ENCODE measurements around the gene LTA4H.
A peak's percentile ranks its signal among the peaks of the same experiment; 100 is the strongest.

LTA4H gene

DNA sequence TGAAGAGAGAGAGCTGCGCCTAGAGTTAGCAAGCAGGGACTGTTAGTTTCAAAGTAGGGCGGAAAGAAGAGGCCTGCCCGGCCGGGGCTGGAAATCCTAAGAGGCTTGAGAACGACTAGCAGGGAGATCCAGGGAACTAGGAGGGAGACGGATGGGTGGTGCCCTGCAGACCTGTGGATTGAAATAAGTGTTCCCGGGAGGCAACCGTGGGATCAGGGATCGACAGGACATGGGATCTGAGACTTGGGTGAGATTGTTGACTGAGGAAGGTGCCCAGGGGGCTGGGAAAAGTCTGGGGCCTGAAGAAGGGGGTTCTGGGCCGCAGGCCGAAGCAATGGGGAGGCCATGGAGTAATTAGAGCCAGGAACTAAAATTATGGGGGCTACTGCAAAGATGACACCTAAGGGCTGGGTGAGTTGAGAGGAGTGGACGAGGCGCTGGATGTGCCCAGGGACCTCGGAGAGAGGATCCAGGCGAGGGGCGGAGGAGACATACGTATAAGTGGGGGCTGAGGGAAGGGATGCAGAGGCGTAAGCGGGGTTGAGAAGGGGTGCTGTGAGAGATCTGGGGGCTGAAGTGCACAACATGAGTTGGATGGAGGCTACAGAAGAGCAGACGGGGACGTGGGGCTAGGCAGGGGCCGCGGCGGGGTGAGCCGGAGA lies 635 bp downstream of the LTA4H start:
- DNase-seq (ENCODE audit: low spot score), result peak; percentile 34

DNA sequence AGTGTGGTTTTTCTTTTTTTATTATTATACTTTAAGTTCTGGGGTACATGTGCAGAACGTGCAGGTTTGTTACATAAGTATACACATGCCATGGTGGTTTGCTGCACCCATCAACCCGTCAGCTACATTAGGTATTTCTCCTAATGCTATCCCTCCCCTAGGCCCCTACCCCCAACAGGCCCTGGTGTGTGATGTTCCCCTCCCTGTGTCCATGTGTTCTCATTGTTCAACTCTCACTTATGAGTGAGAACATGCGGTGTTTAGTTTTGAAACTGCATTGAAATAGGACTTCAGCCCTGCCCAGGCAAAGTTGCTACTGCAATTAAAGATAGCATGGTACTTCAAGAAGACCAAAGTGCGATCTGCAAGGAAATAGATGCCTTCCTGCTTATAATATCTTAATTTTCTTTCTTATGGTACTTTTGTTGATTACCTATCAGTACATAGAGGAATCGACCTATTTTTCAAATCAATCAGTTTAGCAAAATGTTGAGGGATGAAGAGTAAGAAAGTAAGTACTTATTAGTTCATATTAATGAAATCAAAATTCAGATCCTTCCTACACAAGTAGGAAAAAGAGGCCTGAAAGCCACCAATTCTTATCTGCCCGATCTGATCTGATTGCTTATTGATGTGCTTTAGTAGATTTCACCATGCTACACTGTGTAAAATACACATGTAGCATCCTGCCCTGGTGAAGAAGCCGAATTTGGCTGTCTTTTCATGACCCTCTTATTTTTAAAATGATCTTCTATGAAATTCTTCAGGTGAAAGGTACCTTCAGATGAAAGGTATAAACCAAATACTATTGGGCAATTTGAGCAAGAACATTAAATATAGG lies 1.6 kb downstream of the LTA4H start:
- no peak for DNase-seq (ENCODE audit: low spot score)

DNA sequence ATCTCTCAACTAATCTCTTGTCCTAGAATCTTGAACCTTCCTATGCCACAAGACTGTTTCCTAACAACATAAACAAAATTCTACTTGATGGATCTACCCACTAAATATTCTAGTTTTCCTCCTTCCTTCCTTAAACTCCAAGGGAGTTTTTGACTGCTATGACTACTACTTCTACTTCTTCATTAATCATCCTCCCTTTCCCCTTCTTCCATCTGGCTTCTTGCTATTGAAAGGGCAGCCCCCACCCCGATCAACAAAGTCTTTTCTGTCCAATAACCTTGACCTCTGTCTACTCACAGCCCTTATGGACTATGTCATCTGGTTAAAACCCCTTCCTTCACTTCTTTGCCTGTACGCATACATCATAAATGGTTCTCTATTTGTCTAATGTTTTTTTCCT lies 5.6 kb downstream of the LTA4H start:
- DNase-seq (ENCODE audit: low spot score), result no peak

DNA sequence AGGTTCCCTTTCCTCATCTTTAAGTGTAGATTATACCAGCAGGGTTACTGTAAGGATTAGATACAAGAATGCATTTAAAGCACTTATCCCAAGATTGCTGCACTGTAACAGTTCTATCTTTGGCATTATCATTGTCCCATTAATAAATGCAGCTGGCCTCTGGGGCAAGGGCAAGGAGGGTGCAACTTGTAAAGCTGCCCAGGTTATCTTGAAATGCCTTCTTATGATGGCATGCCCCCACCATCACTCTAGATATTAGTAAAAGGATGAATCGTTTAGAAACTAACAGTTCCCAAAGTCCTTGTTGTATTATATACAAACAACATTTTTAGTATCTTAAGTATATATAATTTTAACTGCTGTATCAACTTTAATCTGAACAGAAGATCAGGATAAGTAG lies 6.8 kb downstream of the LTA4H start:
- DNase-seq (ENCODE audit: low spot score), result no peak

DNA sequence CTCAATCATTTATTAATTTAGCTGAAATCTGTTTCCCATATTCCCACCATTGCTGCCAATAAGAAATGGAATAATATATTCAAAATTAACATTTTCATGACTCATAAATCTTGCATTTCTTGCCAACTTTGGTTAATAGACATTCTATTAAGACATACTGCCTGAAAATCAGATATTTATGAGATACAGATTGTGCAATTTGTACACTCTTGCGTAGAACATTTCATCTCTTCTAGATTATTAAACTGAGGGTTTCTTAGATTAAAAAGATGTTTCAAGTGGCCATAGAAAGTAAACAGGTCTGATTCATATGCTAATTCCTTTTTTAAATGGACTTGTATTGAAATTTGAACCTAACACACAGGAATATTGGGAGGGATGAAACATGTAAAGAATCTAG lies 9.1 kb downstream of the LTA4H start:
- no peak for DNase-seq (ENCODE audit: low spot score)

DNA sequence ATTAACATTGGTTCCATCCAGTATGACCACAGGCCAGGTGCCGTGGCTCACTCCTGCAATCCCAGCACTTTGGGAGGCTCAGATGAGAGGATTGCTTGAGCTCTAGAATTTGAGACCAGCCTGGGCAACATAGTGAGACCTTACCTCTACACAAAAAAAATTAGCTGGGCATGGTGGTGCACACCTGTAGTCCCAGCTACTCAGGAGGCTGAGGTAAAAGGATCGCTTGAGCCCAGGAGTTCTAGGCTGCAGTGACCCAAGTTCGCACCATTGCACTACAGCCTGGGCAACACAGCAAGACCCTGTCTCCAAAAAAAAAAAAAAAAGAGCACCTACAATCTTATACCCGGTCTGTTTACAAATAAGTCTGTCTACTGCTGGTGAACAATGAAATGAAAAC lies 9.9 kb downstream of the LTA4H start:
- DNase-seq (ENCODE audit: low spot score), result no peak

DNA sequence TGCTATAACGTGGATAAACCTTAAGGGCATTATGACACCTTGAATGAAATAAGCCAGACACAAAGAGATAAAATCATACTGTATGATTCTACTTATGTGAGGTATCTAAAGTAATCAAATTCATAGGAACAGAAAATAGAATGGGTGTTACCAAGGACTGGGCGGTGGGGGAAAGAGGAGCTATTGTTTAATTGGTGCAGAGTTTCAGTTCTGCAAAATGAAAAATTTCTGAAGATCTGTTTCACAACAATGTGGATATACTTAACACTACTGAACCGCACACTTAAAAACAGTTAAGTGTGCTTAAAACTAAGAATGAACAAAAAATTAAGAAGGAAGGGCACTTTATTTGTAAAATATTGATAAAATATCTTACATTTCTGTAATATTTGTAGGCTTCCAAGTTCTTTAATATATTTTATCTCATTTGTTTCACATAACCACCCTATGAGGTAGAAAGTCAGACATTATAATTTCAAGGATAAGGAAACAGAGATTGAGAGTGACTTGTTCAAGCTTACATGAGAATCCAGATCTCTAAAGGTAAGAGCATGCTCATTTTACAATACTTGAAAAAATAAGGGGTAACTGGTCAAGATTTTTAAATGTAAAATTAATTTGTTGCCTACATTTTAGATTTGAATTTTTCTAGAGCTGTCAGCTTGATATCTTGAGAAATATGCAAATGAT lies 14.9 kb downstream of the LTA4H start:
- no peak for DNase-seq (ENCODE audit: low spot score)

DNA sequence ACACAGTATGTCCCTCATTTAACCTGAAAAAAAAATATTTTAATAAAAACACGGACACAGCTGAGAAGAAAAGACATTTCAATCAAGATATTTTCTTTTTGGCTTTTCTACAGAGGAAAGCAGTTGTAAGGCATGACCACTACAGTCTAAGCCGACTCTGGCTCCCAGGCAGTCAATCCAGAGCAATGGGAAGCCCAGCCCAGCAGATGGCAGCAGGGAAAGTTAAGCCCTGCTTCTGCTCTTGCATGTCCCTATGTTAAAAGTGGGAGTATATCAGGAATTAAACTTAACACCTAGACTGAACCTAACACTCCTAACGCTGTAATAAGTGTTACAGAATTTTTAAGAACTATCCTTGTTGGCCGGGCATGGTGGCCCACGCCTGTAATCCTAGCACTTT lies 19.7 kb downstream of the LTA4H start:
- DNase-seq (ENCODE audit: low spot score), result no peak

DNA sequence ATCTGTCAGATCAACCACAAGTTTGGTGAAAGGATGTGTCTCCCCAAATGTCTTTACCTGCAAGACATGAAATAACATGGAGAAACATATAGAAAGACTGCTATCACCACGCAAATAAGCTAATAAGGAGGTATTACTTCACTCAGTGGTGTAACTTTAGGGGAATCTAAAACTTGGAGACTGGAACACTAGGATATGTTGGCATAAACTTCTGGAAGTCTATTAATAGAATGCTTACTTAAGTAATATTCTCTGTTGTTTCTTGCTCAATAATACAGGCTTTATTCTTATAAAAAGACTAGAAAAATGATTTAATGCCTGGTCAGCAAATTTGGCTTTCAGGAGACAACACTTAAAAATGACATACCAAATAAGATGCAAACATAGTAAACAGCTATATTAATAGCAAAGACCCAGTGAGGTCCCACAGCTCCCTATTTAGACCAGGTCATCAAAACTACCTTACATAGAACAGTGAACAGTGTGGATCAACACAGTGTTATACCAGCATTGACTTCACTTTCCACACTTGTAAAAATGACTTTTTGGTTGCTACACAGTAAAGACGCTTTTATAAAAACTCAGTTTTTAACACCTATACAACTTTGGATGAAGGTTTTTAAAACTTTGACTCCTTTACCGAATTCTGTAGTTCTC lies 20.3 kb downstream of the LTA4H start:
- DNase-seq (ENCODE audit: low spot score), result no peak

DNA sequence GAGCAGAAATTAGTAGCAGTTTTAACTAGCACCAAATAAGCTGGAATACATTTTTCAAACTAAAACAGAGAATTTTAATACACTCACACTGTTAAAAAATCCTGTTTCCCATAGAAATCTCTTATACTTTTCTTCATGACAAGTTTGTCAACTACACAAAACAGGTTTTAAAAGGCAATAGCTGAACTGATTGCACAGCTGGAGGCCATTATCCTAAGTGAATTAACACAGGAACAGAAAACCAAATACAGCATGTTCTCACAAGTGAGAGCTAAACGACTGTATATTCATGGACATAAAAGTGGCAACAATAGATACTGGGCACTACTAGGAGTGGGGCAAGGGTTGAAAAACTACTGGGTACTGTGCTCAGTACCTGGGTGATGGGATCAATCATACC lies 27.7 kb downstream of the LTA4H start:
- no peak for DNase-seq (ENCODE audit: low spot score)

DNA sequence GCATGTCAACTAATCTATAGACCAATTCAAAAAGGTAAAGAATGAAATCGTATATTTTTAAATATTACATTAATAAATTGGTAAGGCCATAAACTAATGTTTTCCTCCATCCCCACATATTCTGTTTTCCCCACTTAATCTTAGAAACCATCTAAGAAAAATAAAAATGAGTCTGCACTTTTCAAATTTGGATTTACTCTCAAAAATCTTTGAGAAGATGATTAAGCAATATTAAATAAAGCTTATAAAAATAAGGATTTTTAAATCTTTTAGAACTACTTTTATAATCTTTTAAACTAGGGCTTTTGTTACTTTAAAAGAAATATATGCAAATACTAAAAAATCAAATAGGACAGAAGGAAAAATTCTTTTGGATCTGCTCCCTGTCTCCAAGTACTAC lies 28.7 kb downstream of the LTA4H start:
- DNase-seq (ENCODE audit: low spot score), result no peak

DNA sequence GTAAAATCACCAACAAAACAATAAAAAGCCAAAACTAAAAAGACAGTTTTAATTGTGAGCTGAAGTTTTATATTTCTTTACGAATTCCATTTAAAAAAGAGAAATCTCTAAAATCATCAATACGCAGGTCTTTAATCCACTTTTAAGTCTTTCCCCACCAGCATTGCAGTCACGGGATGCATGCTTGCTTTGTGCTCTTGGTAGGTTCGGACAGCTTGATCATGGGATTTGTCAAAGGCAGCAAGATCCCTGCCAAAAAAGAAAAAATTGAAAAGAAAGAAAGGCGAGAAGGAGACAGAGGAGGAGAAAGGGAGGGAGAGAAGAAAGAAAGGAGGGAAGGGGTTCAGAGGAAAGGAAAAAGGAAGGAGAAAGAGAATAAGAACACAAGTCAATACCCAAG lies 34.5 kb downstream of the LTA4H start:
- DNase-seq (ENCODE audit: low spot score), result no peak

DNA sequence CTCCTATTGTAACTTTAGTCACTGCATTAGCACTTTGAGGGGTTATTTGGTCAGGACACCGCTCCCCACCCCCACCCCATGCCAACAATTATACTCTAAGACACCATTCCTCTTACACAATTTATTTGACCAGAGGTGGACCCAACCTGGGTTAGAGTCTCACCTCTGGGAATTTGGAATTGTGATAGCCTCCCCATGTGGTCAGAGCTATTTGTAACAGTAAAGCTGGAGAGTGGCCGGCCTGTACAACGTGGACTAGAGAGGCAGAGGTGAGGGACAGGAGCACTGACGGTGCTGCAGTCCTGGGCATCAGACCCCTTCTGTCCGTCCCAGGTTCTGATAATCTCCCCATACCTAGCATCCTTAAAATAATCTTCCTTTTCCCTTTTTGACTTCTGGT lies 35.9 kb downstream of the LTA4H start:
- DNase-seq (ENCODE audit: low spot score), result no peak

DNA sequence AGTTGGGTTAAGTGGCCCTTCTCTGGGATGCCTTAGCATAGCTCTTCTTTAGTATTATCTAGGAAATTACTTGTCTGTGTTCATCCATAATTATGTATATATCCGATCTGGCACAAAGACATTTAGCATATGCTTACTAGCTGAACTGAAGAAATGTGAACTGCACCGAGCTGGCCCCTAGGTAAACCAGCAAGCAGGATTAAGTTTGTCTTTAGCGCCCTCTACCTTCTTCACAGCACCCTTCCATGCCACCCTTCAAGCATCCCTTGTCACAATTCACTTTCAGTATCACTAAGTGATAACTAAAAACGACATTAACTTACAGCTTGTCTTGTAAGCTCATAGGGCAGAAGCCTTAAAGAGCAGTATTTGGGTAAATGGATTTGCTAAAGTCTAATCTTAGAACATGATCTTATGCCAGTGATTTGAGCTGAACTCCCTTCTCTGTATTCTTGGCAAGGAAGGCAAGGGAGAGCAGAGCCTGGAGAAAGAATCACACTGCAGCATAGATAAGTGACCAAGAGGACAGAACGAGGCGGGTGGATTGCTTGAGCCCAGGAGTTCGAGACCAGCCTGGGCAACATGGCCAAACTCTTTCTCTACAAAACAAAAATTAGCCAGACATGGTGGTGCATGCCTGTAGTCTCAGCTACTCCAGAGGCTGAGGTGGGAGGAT lies 36.6 kb downstream of the LTA4H start:
- peak; percentile 41 for DNase-seq (ENCODE audit: low spot score)

DNA sequence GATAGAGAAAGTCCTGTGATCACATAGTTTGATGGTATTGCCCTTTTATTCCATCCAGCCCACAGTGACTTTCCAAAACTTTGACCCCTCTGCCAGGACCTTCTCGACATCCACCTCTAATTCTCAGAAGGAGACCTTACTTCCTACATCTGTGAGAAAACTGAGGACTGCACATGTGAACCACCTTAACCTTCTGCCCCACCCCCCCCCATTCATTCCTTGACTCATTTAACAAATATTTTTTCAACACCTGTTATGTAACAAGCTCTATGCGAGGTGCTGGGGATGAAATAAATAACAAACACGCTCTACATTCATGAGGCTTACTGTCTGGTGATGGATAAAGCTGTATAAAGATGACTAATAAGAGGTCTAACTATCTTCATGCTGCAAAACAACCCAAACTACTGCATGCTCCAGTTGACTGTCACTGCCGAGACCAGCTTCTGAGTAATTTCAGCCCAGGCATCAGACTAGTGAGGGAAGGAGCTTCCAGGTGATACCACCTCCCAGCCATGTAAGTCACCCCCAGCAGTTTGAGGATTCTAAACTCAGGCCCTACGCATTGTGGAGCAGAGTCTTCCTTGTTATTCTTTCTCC lies 37.4 kb downstream of the LTA4H start:
- DNase-seq (ENCODE audit: low spot score), result no peak

DNA sequence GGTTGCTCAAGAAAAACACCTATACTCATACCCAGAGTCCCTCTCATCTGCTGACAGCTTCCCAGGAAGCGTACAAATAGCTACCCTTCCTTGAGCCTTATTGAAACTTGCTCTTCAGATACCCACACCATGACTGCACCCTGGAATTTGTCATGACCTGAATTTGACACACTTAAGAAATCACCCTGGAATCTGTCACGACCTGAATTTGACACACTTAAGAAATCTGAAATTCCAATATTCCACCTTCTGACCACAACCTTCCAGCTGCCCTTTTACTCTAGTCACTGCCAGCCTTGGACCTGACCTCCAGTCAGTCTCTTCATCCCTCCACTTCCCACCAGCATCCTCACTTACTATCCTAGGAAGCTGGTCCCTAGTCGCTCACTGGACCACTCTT lies 38.1 kb downstream of the LTA4H start:
- no peak for DNase-seq (ENCODE audit: low spot score)

DNA sequence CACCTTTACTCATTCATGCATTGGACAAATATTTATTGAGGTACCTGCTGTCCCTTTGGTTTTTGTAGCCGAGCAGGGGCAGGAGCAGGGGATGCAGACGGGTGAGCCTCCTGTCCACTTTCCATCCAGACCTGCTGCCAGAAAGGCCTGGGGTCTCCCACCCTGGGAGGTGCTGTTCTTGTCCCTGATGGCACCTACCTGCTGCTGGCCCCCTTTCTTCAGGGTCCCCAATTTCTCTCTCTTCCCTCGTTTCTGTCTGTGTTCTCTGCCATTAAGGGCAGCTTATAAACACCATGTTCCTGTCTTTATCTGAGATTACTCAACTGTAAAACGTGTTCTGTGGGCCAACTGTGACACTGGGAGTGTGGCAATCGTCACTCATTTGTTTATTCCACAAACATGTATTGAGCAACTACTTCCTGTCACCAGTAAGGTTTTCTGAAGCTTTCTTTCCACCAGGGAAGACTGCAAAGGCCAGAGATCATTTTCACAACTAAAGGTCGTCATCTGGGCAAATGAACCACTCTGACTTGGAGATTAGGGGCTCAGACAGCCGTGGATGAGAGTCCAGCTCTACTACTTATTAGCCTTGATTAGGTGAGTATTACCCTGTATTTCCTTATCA lies 39.2 kb downstream of the LTA4H start, which contains the start of gene HAL:
Gene HAL (minus strand): TSS at position 311 of the 625 bp plus-strand sequence. CDS start 434 bp downstream, outside the sequence.
- no peak for DNase-seq (ENCODE audit: low spot score)

DNA sequence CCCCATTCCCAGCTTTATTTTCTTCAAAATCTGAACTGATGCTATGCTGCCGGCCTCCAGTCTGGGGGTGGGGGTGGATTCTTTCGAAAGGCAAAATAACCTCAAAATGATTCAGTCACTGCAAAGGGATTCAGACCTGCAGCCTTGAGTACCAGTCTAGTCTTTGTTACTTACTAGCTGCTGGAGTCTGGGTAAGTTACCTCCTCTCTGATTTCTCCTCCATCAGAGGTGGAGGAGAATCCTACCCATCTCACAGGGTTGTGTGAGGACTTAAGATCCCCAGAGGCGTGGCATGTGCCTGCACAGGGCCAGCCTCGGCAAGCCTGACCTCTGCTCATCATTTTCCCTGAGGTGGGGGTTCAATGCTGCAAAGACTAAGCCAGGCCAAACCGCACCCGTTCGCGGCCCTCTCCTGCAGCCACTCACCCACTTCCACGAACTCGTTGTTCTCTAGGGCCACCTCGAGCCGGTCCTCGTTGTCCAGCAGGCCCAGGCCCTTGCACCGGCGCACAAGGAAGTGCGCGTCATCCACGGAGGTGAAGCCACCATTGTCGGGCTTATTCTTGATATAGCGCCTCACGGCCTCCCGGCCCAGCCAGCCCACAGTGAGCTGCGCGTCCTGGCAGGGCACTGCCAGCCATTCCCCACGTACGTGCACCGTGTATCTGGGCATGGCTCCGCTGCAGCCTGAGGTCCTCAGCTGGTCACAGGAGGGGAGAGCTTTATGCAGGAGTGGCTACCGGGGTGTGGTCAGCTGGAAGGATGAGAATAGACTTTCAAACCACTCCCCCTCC lies 40.0 kb downstream of the LTA4H start:
- DNase-seq (ENCODE audit: low spot score), result no peak

DNA sequence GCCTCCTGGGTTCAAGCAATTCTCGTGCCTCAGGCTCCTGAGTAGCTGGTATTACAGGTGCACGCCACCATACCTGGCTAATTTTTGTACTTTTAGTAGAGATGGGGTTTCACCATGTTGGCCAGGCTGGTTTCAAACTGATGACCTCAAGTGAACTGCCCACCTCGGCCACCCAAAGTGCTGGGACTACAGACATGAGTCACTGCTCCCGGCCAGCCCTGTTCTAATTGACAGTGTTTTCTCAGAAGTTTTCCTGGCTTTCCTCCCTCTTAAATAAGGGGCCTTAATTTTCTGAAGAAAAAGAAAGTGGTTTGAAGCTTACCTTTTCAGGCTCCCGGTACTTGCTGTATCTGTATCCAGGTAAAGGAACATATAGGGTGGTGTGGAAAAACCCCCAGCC lies 40.9 kb downstream of the LTA4H start:
- no peak for DNase-seq (ENCODE audit: low spot score)

DNA sequence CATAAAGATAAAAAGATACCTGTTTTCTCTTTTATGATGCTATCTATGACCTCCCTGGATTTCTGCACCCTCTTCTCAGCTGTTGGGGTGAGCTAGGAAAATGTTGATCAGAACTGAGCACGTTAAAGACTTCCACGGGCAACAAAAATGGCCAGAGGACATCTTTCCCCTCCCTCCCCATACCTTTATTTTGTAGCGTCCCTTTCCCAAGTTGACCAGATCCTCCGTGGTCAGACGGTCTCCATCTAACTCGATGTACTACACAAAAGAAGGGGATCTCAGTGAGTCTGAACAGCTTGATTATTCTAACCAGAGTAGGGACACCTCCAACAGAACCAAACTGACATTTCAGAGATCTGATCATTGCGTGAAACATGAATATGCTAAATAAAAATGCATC lies 41.5 kb downstream of the LTA4H start:
- DNase-seq (ENCODE audit: low spot score), result no peak
